PFSK-1 (cell line): ENCODE data around the gene CAMK1D.

Experiments
- FOXP2 ChIP-seq: optimal IDR thresholded peaks from 2 replicates; pipeline ENCODE3; 2011; ENCODE audit warnings: borderline replicate concordance, control low read depth, inconsistent platforms; ENCODE audit not compliant: insufficient read depth; ENCODE audit errors: extremely low read length, extremely low read depth
- POLR2AphosphoS5 ChIP-seq: IDR thresholded peaks from 2 replicates; pipeline ENCODE4 v1.6.1; 2012; ENCODE audit warnings: low read depth, mild to moderate bottlenecking, control low read depth, low read length, moderate library complexity
- SIN3A ChIP-seq: IDR thresholded peaks from 2 replicates; pipeline ENCODE4 v1.6.1; 2012; ENCODE audit warnings: mild to moderate bottlenecking, low read length, moderate library complexity, borderline replicate concordance; ENCODE audit not compliant: insufficient read depth
- TAF1 ChIP-seq: IDR thresholded peaks from 2 replicates; pipeline ENCODE4 v1.6.1; 2012; ENCODE audit warnings: low read length, control low read depth, borderline replicate concordance; ENCODE audit not compliant: insufficient read depth
- TF ChIP-seq, protein P1 (sequence below), 2 experiments: IDR thresholded peaks; 2 replicates each; pipeline versions ENCODE4 v1.6.1 to v1.8.0; 2011 to 2012; ENCODE audit warnings: low read depth in 2 of 2, low read length in 2 of 2, control low read depth in 1 of 2, inconsistent platforms in 1 of 2, mild to moderate bottlenecking in 1 of 2, moderate library complexity in 1 of 2; ENCODE audit not compliant: insufficient read depth in 1 of 2

The CAMK1D gene

DNA sequence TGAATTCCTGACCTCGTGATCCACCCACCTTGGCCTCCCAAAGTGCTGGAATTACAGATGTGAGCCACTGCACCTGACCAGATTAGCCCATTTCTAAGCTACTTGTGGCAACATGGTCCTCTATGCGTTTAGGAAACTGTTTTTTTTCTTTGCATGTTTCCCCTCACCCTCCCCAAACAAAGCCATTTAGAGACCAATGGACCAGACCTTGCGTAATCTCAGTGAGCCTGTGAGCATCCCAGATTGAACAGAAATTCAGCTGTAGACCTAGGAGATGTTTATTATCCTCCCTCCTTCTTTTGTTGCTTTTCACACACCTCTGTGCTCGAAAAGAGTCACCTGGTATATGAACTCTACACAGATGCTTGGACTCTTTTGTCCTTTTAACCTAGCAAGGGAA lies 28.5 kb upstream of the CAMK1D start:
- TF ChIP-seq POLR2AphosphoS5, result no peak
- no peak for TF ChIP-seq SIN3A
- TF ChIP-seq, protein P1, sequence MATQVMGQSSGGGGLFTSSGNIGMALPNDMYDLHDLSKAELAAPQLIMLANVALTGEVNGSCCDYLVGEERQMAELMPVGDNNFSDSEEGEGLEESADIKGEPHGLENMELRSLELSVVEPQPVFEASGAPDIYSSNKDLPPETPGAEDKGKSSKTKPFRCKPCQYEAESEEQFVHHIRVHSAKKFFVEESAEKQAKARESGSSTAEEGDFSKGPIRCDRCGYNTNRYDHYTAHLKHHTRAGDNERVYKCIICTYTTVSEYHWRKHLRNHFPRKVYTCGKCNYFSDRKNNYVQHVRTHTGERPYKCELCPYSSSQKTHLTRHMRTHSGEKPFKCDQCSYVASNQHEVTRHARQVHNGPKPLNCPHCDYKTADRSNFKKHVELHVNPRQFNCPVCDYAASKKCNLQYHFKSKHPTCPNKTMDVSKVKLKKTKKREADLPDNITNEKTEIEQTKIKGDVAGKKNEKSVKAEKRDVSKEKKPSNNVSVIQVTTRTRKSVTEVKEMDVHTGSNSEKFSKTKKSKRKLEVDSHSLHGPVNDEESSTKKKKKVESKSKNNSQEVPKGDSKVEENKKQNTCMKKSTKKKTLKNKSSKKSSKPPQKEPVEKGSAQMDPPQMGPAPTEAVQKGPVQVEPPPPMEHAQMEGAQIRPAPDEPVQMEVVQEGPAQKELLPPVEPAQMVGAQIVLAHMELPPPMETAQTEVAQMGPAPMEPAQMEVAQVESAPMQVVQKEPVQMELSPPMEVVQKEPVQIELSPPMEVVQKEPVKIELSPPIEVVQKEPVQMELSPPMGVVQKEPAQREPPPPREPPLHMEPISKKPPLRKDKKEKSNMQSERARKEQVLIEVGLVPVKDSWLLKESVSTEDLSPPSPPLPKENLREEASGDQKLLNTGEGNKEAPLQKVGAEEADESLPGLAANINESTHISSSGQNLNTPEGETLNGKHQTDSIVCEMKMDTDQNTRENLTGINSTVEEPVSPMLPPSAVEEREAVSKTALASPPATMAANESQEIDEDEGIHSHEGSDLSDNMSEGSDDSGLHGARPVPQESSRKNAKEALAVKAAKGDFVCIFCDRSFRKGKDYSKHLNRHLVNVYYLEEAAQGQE (IDR thresholded peaks at IDR 0.05; ENCODE audit: insufficient read depth in 1 of 2, low read depth in 2 of 2, low read length in 2 of 2), result no peak
- TF ChIP-seq FOXP2, result no peak

DNA sequence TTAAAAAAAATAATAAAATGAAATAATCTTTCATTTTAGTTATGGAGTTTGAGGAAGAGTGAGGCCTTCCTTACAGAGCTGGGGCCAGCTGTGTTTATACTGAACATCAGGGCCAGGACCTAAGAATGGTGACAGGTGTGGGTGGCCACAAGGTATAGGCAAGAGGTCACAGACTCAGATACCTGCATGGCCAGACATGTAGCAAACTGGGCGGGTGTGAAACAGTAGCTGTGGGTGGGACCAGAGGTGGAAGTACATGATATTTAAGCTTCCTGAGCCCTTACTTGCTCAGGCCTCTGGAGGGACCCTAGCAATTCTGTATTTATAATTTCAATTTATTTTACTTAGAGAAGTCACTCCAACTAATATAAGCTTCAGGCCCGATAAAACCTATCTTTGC lies 27.7 kb upstream of the CAMK1D start:
- no peak for TF ChIP-seq SIN3A
- no peak for TF ChIP-seq POLR2AphosphoS5
- no peak for TF ChIP-seq FOXP2
- TF ChIP-seq, protein P1 (IDR thresholded peaks at IDR 0.05; ENCODE audit: insufficient read depth in 1 of 2, low read depth in 2 of 2, low read length in 2 of 2), result no peak
- no peak for TF ChIP-seq TAF1

DNA sequence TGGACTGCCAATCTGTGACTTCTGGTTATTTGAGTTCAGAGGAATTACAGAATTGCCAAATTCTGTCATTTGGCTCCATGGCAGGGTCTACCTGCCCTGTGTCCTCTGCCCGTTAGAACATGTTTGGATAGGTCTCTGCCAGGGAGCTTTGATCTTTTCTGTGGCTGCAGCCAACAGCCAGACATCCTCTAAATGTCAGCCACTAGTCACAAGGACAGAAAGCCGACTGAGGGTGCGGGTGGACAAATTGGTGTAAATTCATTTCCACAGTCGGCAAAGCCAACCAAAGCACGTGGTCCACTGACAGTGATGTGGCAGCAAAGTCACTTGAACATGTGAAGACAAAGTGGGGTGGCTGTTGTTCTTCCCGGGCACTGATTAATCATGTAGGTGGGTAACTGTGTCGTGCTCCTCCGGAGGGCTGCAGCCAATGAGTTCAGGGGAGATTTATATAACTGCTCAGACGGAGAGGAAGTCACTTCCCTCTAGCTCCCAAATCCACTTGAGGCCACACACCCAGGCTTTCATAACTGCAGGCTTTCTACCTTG lies 26.7 kb upstream of the CAMK1D start:
- TF ChIP-seq SIN3A, result no peak
- TF ChIP-seq, protein P1 (IDR thresholded peaks at IDR 0.05; ENCODE audit: insufficient read depth in 1 of 2, low read depth in 2 of 2, low read length in 2 of 2), result no peak

DNA sequence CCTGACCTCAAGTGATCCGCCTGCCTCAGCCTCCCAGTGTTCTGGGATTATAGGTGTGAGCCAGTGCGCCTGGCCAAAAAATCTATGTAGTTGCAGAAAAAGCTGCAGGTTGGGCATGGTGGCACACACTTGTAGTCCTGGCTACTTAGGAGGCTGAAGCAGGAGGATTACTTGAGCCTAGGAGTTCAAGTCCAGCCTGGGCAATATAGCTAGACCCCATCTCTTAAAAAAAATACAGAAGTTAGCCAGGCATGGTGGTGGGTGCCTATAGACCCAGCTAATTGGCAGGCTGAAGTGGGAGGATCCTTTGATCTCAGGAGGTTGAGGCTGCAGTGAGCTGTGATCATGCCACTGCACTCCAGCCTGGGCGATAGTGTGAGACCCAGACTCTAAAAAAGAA lies 24.8 kb upstream of the CAMK1D start:
- TF ChIP-seq, protein P1 (IDR thresholded peaks at IDR 0.05; ENCODE audit: insufficient read depth in 1 of 2, low read depth in 2 of 2, low read length in 2 of 2), result no peak
- TF ChIP-seq POLR2AphosphoS5 (no peak), FOXP2 (no peak), SIN3A (no peak), TAF1 (no peak)

DNA sequence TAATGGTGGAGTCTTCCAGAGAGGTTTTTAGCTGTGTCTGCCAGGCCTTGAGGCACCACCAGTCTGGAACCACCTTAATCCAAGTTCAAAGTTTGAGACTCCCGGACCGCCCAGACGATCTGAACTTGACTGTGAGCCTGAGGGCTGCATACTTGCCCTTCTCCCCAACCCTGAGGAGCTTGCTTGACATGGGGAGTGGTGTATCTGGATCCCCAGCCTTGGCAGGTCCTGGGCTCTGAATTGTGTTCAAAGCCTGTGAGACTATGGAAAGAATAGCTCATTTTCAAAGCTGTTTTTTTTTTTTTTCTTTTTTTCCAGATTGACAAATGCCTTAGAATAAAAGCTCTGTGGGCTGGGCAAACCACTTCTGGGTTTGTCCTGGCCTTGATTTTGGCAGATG lies 22.3 kb upstream of the CAMK1D start:
- TF ChIP-seq SIN3A, result no peak
